ENCODE measurements around the gene MRPL19. TPM values are rescaled to one million over a fixed set of nuclear protein-coding genes. Genes with fewer than 3 reads are reported as not detected.

MRPL19 gene
- total RNA-seq, 1 experiment from 2014 or later, result 50.2 TPM

GRCh38 chr2:75616933-75617332 is 29.6 kb upstream of the MRPL19 start:
- Histone ChIP-seq H3K27me3 (ENCODE audit: control insufficient read depth, insufficient read depth, low read length) (no peaks in the 10 kb centered on the region), H3K4me3 (ENCODE audit: low read depth in 2 of 2, low read length in 2 of 2) (no peak overlapping the region), H3K27ac (ENCODE audit: low read length) (no peak overlapping the region), H3K36me3 (ENCODE audit: control insufficient read depth, insufficient read depth, low read length) (no peaks in the 10 kb centered on the region), H3K4me1 (ENCODE audit: control insufficient read depth, insufficient read depth, low read length) (no peaks in the 10 kb centered on the region), H3K9me3 (ENCODE audit: control insufficient read depth, insufficient read depth, low read depth, low read length) (no peaks in the 10 kb centered on the region)
- in situ Hi-C loops (cut with HindIII; ENCODE audit: low pct_unique_long_range_greater_than_20kb, low sequenced_read_pairs) (no loop called here), intact Hi-C loops (cut with micrococcal nuclease; ENCODE audit: unreplicated experiment) (no loop called here)
- TF ChIP-seq SIN3A (IDR thresholded peaks at IDR 0.05; ENCODE audit: borderline replicate concordance, insufficient read depth, low read depth, low read length), result no peak
- TF ChIP-seq, protein P1, sequence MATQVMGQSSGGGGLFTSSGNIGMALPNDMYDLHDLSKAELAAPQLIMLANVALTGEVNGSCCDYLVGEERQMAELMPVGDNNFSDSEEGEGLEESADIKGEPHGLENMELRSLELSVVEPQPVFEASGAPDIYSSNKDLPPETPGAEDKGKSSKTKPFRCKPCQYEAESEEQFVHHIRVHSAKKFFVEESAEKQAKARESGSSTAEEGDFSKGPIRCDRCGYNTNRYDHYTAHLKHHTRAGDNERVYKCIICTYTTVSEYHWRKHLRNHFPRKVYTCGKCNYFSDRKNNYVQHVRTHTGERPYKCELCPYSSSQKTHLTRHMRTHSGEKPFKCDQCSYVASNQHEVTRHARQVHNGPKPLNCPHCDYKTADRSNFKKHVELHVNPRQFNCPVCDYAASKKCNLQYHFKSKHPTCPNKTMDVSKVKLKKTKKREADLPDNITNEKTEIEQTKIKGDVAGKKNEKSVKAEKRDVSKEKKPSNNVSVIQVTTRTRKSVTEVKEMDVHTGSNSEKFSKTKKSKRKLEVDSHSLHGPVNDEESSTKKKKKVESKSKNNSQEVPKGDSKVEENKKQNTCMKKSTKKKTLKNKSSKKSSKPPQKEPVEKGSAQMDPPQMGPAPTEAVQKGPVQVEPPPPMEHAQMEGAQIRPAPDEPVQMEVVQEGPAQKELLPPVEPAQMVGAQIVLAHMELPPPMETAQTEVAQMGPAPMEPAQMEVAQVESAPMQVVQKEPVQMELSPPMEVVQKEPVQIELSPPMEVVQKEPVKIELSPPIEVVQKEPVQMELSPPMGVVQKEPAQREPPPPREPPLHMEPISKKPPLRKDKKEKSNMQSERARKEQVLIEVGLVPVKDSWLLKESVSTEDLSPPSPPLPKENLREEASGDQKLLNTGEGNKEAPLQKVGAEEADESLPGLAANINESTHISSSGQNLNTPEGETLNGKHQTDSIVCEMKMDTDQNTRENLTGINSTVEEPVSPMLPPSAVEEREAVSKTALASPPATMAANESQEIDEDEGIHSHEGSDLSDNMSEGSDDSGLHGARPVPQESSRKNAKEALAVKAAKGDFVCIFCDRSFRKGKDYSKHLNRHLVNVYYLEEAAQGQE (IDR thresholded peaks at IDR 0.05; ENCODE audit: insufficient read depth in 1 of 2, low read depth in 2 of 2, low read length in 1 of 2), result no peak
- TF ChIP-seq CTCF (IDR thresholded peaks at IDR 0.05), result no peak
- no peak for TF ChIP-seq POLR2AphosphoS5 (IDR thresholded peaks at IDR 0.05; ENCODE audit: low read depth, low read length)
- TF ChIP-seq TCF7L2 (IDR thresholded peaks at IDR 0.05; ENCODE audit: low read depth, low read length), result no peak
- CTCF ChIA-PET, result no interaction called here
- DNase-seq (ENCODE audit: low read depth, low spot score) (no peak), ATAC-seq (no peak)
- POLR2A ChIA-PET, result no interaction called here
- BruUV-seq (replicated peaks), result no TSS peak

DNA sequence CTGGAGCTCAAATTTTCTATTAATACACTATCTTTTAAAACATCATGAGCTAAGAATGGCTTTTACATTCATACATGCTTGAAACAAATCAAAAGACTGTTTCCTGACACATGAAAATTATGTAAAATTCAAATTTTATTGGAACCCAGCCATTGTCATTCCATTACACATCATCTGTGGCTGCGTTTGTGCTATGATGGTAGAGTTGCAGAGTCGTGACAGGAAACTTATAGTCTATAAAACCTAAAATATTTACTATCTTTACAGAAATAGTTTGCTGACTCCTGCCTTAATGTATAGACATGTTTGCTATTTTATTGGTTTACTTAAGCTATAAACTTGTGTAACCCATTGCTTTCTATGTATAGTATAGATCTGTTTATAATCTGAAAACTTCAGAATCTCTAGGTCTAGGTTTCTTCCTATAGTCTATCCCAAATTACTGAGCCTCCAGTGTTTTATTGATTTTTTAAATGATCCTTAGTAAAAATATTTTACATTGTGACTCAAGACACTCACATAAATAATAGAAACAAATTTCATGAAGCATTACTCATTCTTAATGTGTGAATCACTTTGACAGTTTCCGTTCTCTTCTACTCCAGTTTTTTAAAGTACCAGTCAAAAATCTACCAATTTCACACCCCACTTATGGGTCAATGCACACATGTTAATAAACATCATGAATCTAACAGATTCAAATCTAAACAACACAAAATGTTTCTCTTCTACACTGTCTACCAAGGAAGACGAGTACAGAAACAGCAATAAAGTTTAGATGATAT is 26.4 kb upstream of the MRPL19 start:
- ChIA-PET POLR2A (no interaction called here), CTCF (no interaction called here)
- Histone ChIP-seq H3K4me3 (ENCODE audit: low read depth in 2 of 2, low read length in 2 of 2) (no peak overlapping the region), H3K27ac (ENCODE audit: low read length) (no peak overlapping the region), H3K9me3 (ENCODE audit: control insufficient read depth, insufficient read depth, low read depth, low read length) (no peaks in the 10 kb centered on the region), H3K27me3 (ENCODE audit: control insufficient read depth, insufficient read depth, low read length) (peaks cover 8% of the 10 kb centered on the region; the same call in 1 of the 2 replicates), H3K4me1 (ENCODE audit: control insufficient read depth, insufficient read depth, low read length) (no peaks in the 10 kb centered on the region), H3K36me3 (ENCODE audit: control insufficient read depth, insufficient read depth, low read length) (no peaks in the 10 kb centered on the region)
- BruUV-seq (replicated peaks), result no TSS peak
- DNase-seq (ENCODE audit: low read depth, low spot score) (no peak), ATAC-seq (no peak)
- intact Hi-C loops (cut with micrococcal nuclease; ENCODE audit: unreplicated experiment), result loop anchor here (10.0 kb wide), 1 partner anchor 555 kb away; no protein-coding TSS in a partner anchor
- in situ Hi-C loops (cut with HindIII; ENCODE audit: low pct_unique_long_range_greater_than_20kb, low sequenced_read_pairs), result no loop called here
- TF ChIP-seq SIN3A (IDR thresholded peaks at IDR 0.05; ENCODE audit: borderline replicate concordance, insufficient read depth, low read depth, low read length), result no peak

DNA sequence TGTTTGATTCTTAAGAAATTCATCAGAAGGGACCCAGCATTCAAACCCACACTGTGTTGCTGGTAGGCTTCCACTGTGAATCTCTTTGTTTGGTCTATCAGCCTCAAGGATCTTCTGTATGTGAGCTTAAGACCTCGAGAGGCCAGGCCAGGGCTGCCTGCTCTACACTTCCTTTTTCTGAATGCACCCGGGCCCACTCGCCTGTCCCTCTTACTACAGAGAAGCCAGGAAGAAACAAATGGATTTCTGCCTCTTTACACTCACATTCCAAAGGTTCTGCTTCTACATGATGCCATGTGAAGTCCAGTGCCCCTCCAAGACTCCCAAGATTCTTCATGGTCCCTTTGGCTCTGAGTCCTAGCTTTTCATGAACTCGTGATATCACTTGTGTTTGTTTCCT is 25.4 kb upstream of the MRPL19 start:
- no peaks in the 10 kb centered on the region for H3K4me1 ChIP-seq (ENCODE audit: control insufficient read depth, insufficient read depth, low read length)
- intact Hi-C loops (cut with micrococcal nuclease; ENCODE audit: unreplicated experiment) (loop anchor here (10.0 kb wide), 1 partner anchor 556 kb away; no protein-coding TSS in a partner anchor), in situ Hi-C loops (cut with HindIII; ENCODE audit: low pct_unique_long_range_greater_than_20kb, low sequenced_read_pairs) (no loop called here)
- TF ChIP-seq SIN3A (IDR thresholded peaks at IDR 0.05; ENCODE audit: borderline replicate concordance, insufficient read depth, low read depth, low read length), result no peak
- no peak for TF ChIP-seq TCF7L2 (IDR thresholded peaks at IDR 0.05; ENCODE audit: low read depth, low read length)
- TF ChIP-seq CTCF (IDR thresholded peaks at IDR 0.05), result no peak
- H3K9me3 ChIP-seq (ENCODE audit: control insufficient read depth, insufficient read depth, low read depth, low read length), result no peaks in the 10 kb centered on the region
- ATAC-seq (no peak), DNase-seq (ENCODE audit: low read depth, low spot score) (no peak)
- no peak overlapping the region for H3K27ac ChIP-seq (ENCODE audit: low read length)
- H3K4me3 ChIP-seq (ENCODE audit: low read depth in 2 of 2, low read length in 2 of 2), result no peak overlapping the region
- POLR2A ChIA-PET, result no interaction called here
- no peaks in the 10 kb centered on the region for H3K36me3 ChIP-seq (ENCODE audit: control insufficient read depth, insufficient read depth, low read length)
- no TSS peak for BruUV-seq (replicated peaks)
- peaks cover 8% of the 10 kb centered on the region for H3K27me3 ChIP-seq (ENCODE audit: control insufficient read depth, insufficient read depth, low read length)
- CTCF ChIA-PET, result no interaction called here
